Heart right ventricle (tissue), 16 donors: ENCODE data around the gene CDK15. TPM values are rescaled to one million over a fixed set of nuclear protein-coding genes. Genes with fewer than 3 reads are reported as not detected.

Experiments
- ATAC-seq, 8 donors: fragments of 200-7000 bp; cut with Tn5 transposase; one replicate each; pipeline ENCODE4 v1.9.1; 2020; ENCODE audit warnings: mild to moderate bottlenecking in 8 of 8, moderate library complexity in 8 of 8, moderate number of reproducible peaks in 1 of 8
- DNase-seq, 2 donors: peaks; one replicate each; pipeline ENCODE4 v3.0.0-alpha.2; 2020
- H3K27ac ChIP-seq, 10 donors: fragments of 200-600 bp; sonication (generic) in 2 of 10; one replicate each; pipeline versions ENCODE4 v1.5.0 to v1.8.0; 2020 to 2022; ENCODE audit warnings: mild to moderate bottlenecking in 3 of 10
- H3K27me3 ChIP-seq, 7 donors: fragments of 200-600 bp; one replicate each; pipeline ENCODE4 v1.8.0; 2021 to 2022; ENCODE audit warnings: mild to moderate bottlenecking in 2 of 7
- H3K36me3 ChIP-seq, 9 donors: fragments of 200-600 bp; sonication (generic) in 1 of 9; one replicate each; pipeline versions ENCODE4 v1.5.0 to v1.8.0; 2020 to 2022; ENCODE audit warnings: mild to moderate bottlenecking in 2 of 9
- H3K4me1 ChIP-seq, 9 donors: fragments of 200-600 bp; sonication (generic) in 1 of 9; one replicate each; pipeline versions ENCODE4 v1.5.0 to v1.8.0; 2020 to 2022; ENCODE audit warnings: mild to moderate bottlenecking in 4 of 9
- H3K4me3 ChIP-seq, 10 donors: fragments of 200-600 bp; sonication (generic) in 2 of 10; one replicate each; pipeline versions ENCODE4 v1.5.0 to v1.8.0; 2020 to 2022; ENCODE audit warnings: mild to moderate bottlenecking in 7 of 10, moderate library complexity in 2 of 10
- H3K9me3 ChIP-seq, 11 donors: fragments of 200-600 bp in 10 of 11; sonication (generic) in 2 of 11; one replicate each; pipeline versions ENCODE4 v1.5.0 to v1.8.0; 2013 to 2022; ENCODE audit warnings: mild to moderate bottlenecking in 2 of 11, control low read depth in 1 of 11, moderate library complexity in 1 of 11
- CTCF ChIP-seq, 9 donors: fragments of 200-600 bp; sonication (generic) in 2 of 9; IDR thresholded peaks; one replicate each; pipeline versions ENCODE4 v1.5.0 to v1.8.0; 2021 to 2022; ENCODE audit warnings: antibody characterized with exemption in 9 of 9, mild to moderate bottlenecking in 5 of 9, moderate library complexity in 1 of 9
- WGBS, 2 donors: extraction: QIAGEN DNeasy Blood & Tissue Kit; methylation state at CpG; one replicate each; pipeline ENCODE4 v1.1.7; 2013; ENCODE audit warnings: inconsistent platforms in 1 of 2; 5-methylcytosine and 5-hydroxymethylcytosine counted together
- intact Hi-C, 10 donors: fragments of 100-400 bp; cut with DNase I; formaldehyde crosslinking; loops; one replicate each; pipeline versions ENCODE4 v1.11.1 to v1.14.2; 2022
- polyA plus RNA-seq, 2 donors: library from polyadenylated mRNA; stranded (reverse); fragments of 200-250 nt; gene quantifications; one replicate each; pipeline ENCODE4 v1.2.3, GENCODE V29; 2013
- total RNA-seq, 10 donors: library from RNA; stranded (reverse); fragmentation: NEBNext Ultra II Directional in 3 of 10; extraction: Animal tissue kit (Norgen Biotek cat#: 25700) in 3 of 10; gene quantifications; one replicate each; pipeline versions ENCODE4 v1.2.1 to v1.2.4, GENCODE V29; 2021 to 2023
- donor health status: Arrhythmogenic right ventricular cardiomyopathy.
- donor health status: ischemic (EF 13 %, LVEDD 7.1; RV severe dilation, severe dysfunction).
- donor health status: healthy with polysubstance abuse.
- donor health status: DM: no; HTN: yes; CAD: no.
- donor health status: DM: no; HTN: no; CAD: no.
- donor health status: ischemic (EF 25% LVEDD 6.9; RV normal size, moderate dysfunction).
- donor health status: ischemic (EF 25% LVEDD 5.7; RV mildly dilated, moderate dysfunction).
- donor health status: healthy.
- donor health status: DM: yes; HTN: yes; CAD: no.
- donor health status: Ischemic cardiomyopathy.
- donor health status: ischemic (EF 35%, LVEDD 5.7; RV mildly dilated, moderate dysfunction).
- donor health status: nonischemic (EF 11% LVEDD 7.7; RV severe dilation, severe dysfunction).
- donor health status: DM: yes; HTN: yes; CAD: no.
- donor health status: PGD.
- donor health status: ischemic (EF 29% LVEDD 5.4; RV normal size, mild dysfunction).
- donor health status: nonischemic (EF 23%, LVEDD 6.1; RV moderate dilation, normal function).

Gene CDK15
- total and polyA plus RNA-seq, 12 donors: 0.07 to 0.39 (median 0.15) TPM; not detected in 1

- H3K36me3 ChIP-seq: no peaks in the 10 kb centered on the region
- no peaks in the 10 kb centered on the region for H3K9me3 ChIP-seq
- intact Hi-C loops: loop anchor here in 6 of 10 donors (2.0 to 10.0 kb wide), 6 partner anchors 61 to 385 kb away; partner anchors contain the start of gene FZD7 (in 1 of the 6)
- no peaks in the 10 kb centered on the region for H3K27me3 ChIP-seq
- WGBS, 2 donors: 84 to 88% methylated on average over 6 of the region's 6 CpGs
- H3K4me1 ChIP-seq: no peaks in the 10 kb centered on the region
- H3K27ac ChIP-seq: no peak overlapping the region
- DNase-seq (no peak), ATAC-seq (no peak)
- H3K4me3 ChIP-seq: no peak overlapping the region
- TF ChIP-seq CTCF (IDR thresholded peaks at IDR 0.05): no peak
Measured at GRCh38 chr2:201794294-201794693, 12.0 kb upstream of the CDK15 start.

- intact Hi-C loops: loop anchor here in 9 of 10 donors (2.0 to 10.0 kb wide), 6 partner anchors 59 to 383 kb away; partner anchors contain the start of gene FZD7 (in 1 of the 9)
- no peak overlapping the region for H3K4me3 ChIP-seq
- ATAC-seq: peak in 5 of 8 donors; percentile 53 to 68 (median 62)
- DNase-seq: peak in 1 of 2 donors; percentile 4
- peaks cover 0 to 7% (median 0%) of the 10 kb centered on the region in 7 donors for H3K27me3 ChIP-seq
- no peaks in the 10 kb centered on the region for H3K4me1 ChIP-seq
- H3K27ac ChIP-seq: no peak overlapping the region
- 30% methylated on average over 5 of the region's 5 CpGs for WGBS, 2 donors
- TF ChIP-seq CTCF (IDR thresholded peaks at IDR 0.05): peak; percentile 40 to 73 (median 66)
- no peaks in the 10 kb centered on the region for H3K36me3 ChIP-seq
- H3K9me3 ChIP-seq: no peaks in the 10 kb centered on the region
Measured at GRCh38 chr2:201795607-201796477, 10.5 kb upstream of the CDK15 start.

- no peak for TF ChIP-seq CTCF (IDR thresholded peaks at IDR 0.05)
- intact Hi-C loops: loop anchor here in 8 of 10 donors (2.0 to 10.0 kb wide), 6 partner anchors 58 to 382 kb away; partner anchors contain the start of gene FZD7 (in 1 of the 8)
- no peaks in the 10 kb centered on the region for H3K36me3 ChIP-seq
- no peaks in the 10 kb centered on the region for H3K9me3 ChIP-seq
- ATAC-seq (no peak), DNase-seq (no peak)
- H3K27ac ChIP-seq: no peak overlapping the region
- no peaks in the 10 kb centered on the region for H3K4me1 ChIP-seq
- H3K4me3 ChIP-seq: no peak overlapping the region
- H3K27me3 ChIP-seq: peaks cover 0 to 8% (median 3%) of the 10 kb centered on the region in 7 donors
Measured at GRCh38 chr2:201796478-201796865, 9.9 kb upstream of the CDK15 start.

- no peak overlapping the region for H3K4me3 ChIP-seq
- H3K9me3 ChIP-seq: no peaks in the 10 kb centered on the region
- H3K27me3 ChIP-seq: peaks cover 0 to 13% (median 3%) of the 10 kb centered on the region in 7 donors
- WGBS, 2 donors: 60 to 69% methylated on average over 5 of the region's 5 CpGs
- no peak for TF ChIP-seq CTCF (IDR thresholded peaks at IDR 0.05)
- intact Hi-C loops: loop anchor here in 8 of 10 donors (2.0 to 10.0 kb wide), 6 partner anchors 57 to 381 kb away; partner anchors contain the start of gene FZD7 (in 1 of the 8)
- no peaks in the 10 kb centered on the region for H3K4me1 ChIP-seq
- H3K36me3 ChIP-seq: no peaks in the 10 kb centered on the region
- H3K27ac ChIP-seq: no peak overlapping the region
- ATAC-seq: no peak
- no peak for DNase-seq
Measured at GRCh38 chr2:201797175-201797840, 9.0 kb upstream of the CDK15 start.
